OCI-LY3 (cell line): ENCODE results near the gene ADAMTS2.

ENCODE experiments used
- CTCF ChIP-seq: fragments of 200-600, 300-600 bp; sonication (generic); IDR thresholded peaks from 2 replicates; pipeline ENCODE4 v1.5.1; 2014; ENCODE audit warnings: antibody characterized with exemption, low read length, low read depth
- EZH2phosphoT487 ChIP-seq: fragments of 200-600 bp; shearing (Covaris generic); IDR thresholded peaks from 2 replicates; pipeline ENCODE4 v1.6.1; 2018; ENCODE audit warnings: antibody characterized with exemption, mixed run types, low read depth

GRCh38 chr5:179262126-179262920 is 82.9 kb downstream of the ADAMTS2 start:
- TF ChIP-seq CTCF: no peak
- no peak for TF ChIP-seq EZH2phosphoT487
